ENCODE results near the gene TRNT1. TPM values are rescaled to one million over a fixed set of nuclear protein-coding genes. Genes with fewer than 3 reads are reported as not detected.

Gene TRNT1
- total and polyA plus RNA-seq, 2 of the 8 experiments (the other 6 are each of a cell fraction or from before 2014, with no cell fraction given), result 7.2 to 33.1 TPM

DNA sequence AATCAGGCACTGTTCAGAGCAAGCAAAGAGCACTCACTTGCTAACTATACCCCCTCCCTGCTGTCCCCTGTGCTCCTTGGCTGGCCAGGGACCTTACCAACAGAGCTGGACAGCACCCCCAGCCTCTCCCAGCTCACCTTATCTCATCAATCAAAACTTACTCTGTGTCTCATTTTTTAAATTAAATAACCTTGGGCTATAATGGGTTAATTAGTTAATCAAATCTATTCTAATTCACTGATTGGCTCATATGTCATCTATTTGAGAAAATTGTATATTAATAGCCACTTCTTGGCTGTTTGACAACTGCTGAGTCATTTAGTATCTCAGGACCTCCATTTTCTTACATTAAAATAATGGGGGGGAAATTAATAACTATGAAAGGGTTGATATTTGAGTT lies 39.5 kb upstream of the TRNT1 start:
- ChIA-PET POLR2A (ENCODE audit: partially characterized antibody) (no interaction called here), CTCF (ENCODE audit: partially characterized antibody) (no interaction called here)
- FAIRE-seq, result no peak
- Histone ChIP-seq H4K5ac (ENCODE audit: insufficient read length, low read depth, low read length) (no peak overlapping the region), H3K27me3 (replicated peaks in 1 of 4; ENCODE audit: control insufficient read depth in 3 of 4, extremely low read depth in 1 of 4, insufficient read depth in 3 of 4, low read length in 3 of 4) (no peaks in the 10 kb centered on the region), H3K23me2 (ENCODE audit: low read depth, low read length) (no peaks in the 10 kb centered on the region), H3K18ac (ENCODE audit: extremely low read depth, low read length) (no peak overlapping the region), H3K4me1 (replicated peaks in 1 of 4; ENCODE audit: control insufficient read depth in 3 of 4, insufficient read depth in 4 of 4, low read length in 3 of 4) (peaks cover 0 to 4% (median 1%) of the 10 kb centered on the region in 4 experiments; a peak in 3 of 7 replicates), H3K9ac (replicated peaks in 1 of 4; ENCODE audit: extremely low read depth in 1 of 4, low read depth in 3 of 4, low read length in 3 of 4) (no peak overlapping the region), H3K14ac (ENCODE audit: insufficient read length) (no peak overlapping the region), H3K4me2 (ENCODE audit: insufficient read depth in 1 of 2, low read depth in 2 of 2, low read length in 2 of 2) (no peak overlapping the region), H3K79me2 (ENCODE audit: control insufficient read depth in 1 of 2, insufficient read depth in 2 of 2, low read length in 2 of 2) (no peaks in the 10 kb centered on the region), H2BK120ac (replicated peaks; ENCODE audit: low read depth, low read length) (no peak overlapping the region), H3K79me1 (ENCODE audit: low read depth, low read length) (no peaks in the 10 kb centered on the region), H3K56ac (replicated peaks; ENCODE audit: insufficient read length, low read depth, low read length) (no peak overlapping the region), H2AK5ac (ENCODE audit: low read depth, low read length) (no peak overlapping the region), H2BK20ac (ENCODE audit: low read length) (no peak overlapping the region), H4K91ac (replicated peaks; ENCODE audit: insufficient read length, low read length) (no peak overlapping the region), H3K9me3 (ENCODE audit: insufficient read depth in 2 of 2, low read depth in 1 of 2, low read length in 1 of 2) (no peaks in the 10 kb centered on the region), H3K23ac (ENCODE audit: insufficient read length) (no peak overlapping the region), H2BK12ac (ENCODE audit: low read depth, low read length) (no peak overlapping the region), H3K27ac (ENCODE audit: low read depth, low read length) (no peak overlapping the region), H2BK5ac (ENCODE audit: low read depth, low read length) (no peak overlapping the region), H3K4me3 (ENCODE audit: extremely low read depth in 1 of 4, insufficient read depth in 2 of 4, low read depth in 3 of 4, low read length in 4 of 4) (no peak overlapping the region), H2BK15ac (ENCODE audit: low read length) (no peak overlapping the region), H4K20me1 (replicated peaks in 1 of 2; ENCODE audit: control insufficient read depth in 1 of 2, insufficient read depth in 2 of 2, low read length in 2 of 2) (no peaks in the 10 kb centered on the region), H3K36me3 (ENCODE audit: control insufficient read depth in 2 of 4, insufficient read depth in 4 of 4, low read length in 3 of 4) (no peaks in the 10 kb centered on the region), H2AFZ (ENCODE audit: low read length) (no peak overlapping the region), H4K8ac (ENCODE audit: extremely low read depth, insufficient read depth, low read length) (no peak overlapping the region), H3K4ac (replicated peaks; ENCODE audit: insufficient read length, low read depth, low read length) (no peak overlapping the region)
- no peak for DNase-seq (ENCODE audit: low read depth in 1 of 2, low spot score in 2 of 2)
- TF ChIP-seq SIX5 (IDR thresholded peaks at IDR 0.05; ENCODE audit: low read depth, low read length), result no peak
- TF ChIP-seq, protein P1, sequence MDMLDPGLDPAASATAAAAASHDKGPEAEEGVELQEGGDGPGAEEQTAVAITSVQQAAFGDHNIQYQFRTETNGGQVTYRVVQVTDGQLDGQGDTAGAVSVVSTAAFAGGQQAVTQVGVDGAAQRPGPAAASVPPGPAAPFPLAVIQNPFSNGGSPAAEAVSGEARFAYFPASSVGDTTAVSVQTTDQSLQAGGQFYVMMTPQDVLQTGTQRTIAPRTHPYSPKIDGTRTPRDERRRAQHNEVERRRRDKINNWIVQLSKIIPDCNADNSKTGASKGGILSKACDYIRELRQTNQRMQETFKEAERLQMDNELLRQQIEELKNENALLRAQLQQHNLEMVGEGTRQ (IDR thresholded peaks at IDR 0.05; ENCODE audit: low read length), result no peak
- no peak for TF ChIP-seq TAF7 (optimal IDR thresholded peaks at IDR 0.05; ENCODE audit: borderline replicate concordance, low read depth, low read length)
- no peak for TF ChIP-seq BACH1 (IDR thresholded peaks at IDR 0.05; ENCODE audit: low read length)
- no peak for TF ChIP-seq CHD2 (IDR thresholded peaks at IDR 0.05; ENCODE audit: low read length)
- TF ChIP-seq ZNF274 (IDR thresholded peaks at IDR 0.05; ENCODE audit: borderline replicate concordance, extremely low read depth, low read length), result no peak
- no peak for TF ChIP-seq CHD1 (IDR thresholded peaks at IDR 0.05; ENCODE audit: low read depth, low read length)
- no peak for TF ChIP-seq TCF12 (IDR thresholded peaks at IDR 0.05; ENCODE audit: low read depth, low read length)
- TF ChIP-seq, protein P2, sequence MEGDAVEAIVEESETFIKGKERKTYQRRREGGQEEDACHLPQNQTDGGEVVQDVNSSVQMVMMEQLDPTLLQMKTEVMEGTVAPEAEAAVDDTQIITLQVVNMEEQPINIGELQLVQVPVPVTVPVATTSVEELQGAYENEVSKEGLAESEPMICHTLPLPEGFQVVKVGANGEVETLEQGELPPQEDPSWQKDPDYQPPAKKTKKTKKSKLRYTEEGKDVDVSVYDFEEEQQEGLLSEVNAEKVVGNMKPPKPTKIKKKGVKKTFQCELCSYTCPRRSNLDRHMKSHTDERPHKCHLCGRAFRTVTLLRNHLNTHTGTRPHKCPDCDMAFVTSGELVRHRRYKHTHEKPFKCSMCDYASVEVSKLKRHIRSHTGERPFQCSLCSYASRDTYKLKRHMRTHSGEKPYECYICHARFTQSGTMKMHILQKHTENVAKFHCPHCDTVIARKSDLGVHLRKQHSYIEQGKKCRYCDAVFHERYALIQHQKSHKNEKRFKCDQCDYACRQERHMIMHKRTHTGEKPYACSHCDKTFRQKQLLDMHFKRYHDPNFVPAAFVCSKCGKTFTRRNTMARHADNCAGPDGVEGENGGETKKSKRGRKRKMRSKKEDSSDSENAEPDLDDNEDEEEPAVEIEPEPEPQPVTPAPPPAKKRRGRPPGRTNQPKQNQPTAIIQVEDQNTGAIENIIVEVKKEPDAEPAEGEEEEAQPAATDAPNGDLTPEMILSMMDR (IDR thresholded peaks at IDR 0.05; ENCODE audit: control extremely low read depth in 1 of 3, insufficient read depth in 1 of 3, low read depth in 1 of 3, low read length in 3 of 3), result no peak
